Hepatocyte (in vitro differentiated cells): ENCODE measurements around the gene ALG14. TPM values are rescaled to one million over a fixed set of nuclear protein-coding genes. Genes with fewer than 3 reads are reported as not detected.

Experiments
- DNase-seq: peaks from one replicate; pipeline ENCODE4 v3.0.0-alpha.2; 2016; ENCODE audit warnings: low spot score
- H2AFZ ChIP-seq: fragments of 200-600 bp; sonication (generic); 2 replicates; pipeline ENCODE4 v1.6.0; 2016; ENCODE audit warnings: antibody characterized with exemption, mild to moderate bottlenecking
- H3K27ac ChIP-seq: fragments of 200-600 bp; sonication (generic); 2 replicates; pipeline ENCODE4 v1.5.1; 2016; ENCODE audit warnings: mild to moderate bottlenecking
- H3K27me3 ChIP-seq: fragments of 200-600 bp; sonication (generic); 2 replicates; pipeline ENCODE4 v1.6.1; 2016
- H3K36me3 ChIP-seq: fragments of 200-600 bp; sonication (generic); replicated peaks from 2 replicates; pipeline ENCODE4 v1.5.1; 2016; ENCODE audit warnings: low read depth; ENCODE audit not compliant: insufficient read depth
- H3K4me1 ChIP-seq: fragments of 200-600 bp; sonication (generic); 2 replicates; pipeline ENCODE4 v1.5.1; 2016; ENCODE audit warnings: mild to moderate bottlenecking, moderate library complexity; ENCODE audit not compliant: insufficient read depth
- H3K4me2 ChIP-seq: fragments of 200-600 bp; sonication (generic); 2 replicates; pipeline ENCODE4 v1.6.0; 2016
- H3K4me3 ChIP-seq: fragments of 200-600 bp; sonication (generic); 2 replicates; pipeline ENCODE4 v1.5.1; 2016; ENCODE audit warnings: mild to moderate bottlenecking
- H3K79me2 ChIP-seq: fragments of 200-600 bp; sonication (generic); 2 replicates; pipeline ENCODE4 v1.6.0; 2017; ENCODE audit warnings: mild to moderate bottlenecking
- H3K9me2 ChIP-seq: fragments of 200-600 bp; sonication (generic); replicated peaks from 2 replicates; pipeline ENCODE4 v1.6.0; 2017; ENCODE audit warnings: mild to moderate bottlenecking; ENCODE audit not compliant: insufficient read depth
- H3K9me3 ChIP-seq: fragments of 200-600 bp; sonication (generic); 2 replicates; pipeline ENCODE4 v1.5.1; 2016; ENCODE audit warnings: low read depth, mild to moderate bottlenecking
- H4K20me1 ChIP-seq: fragments of 200-600 bp; sonication (generic); 2 replicates; pipeline ENCODE4 v1.6.0; 2016; ENCODE audit warnings: mild to moderate bottlenecking; ENCODE audit not compliant: insufficient read depth, poor library complexity, severe bottlenecking
- CTCF ChIP-seq: fragments of 200-600 bp; sonication (generic); IDR thresholded peaks from 2 replicates; pipeline ENCODE4 v1.5.1; 2016; ENCODE audit warnings: antibody characterized with exemption, mild to moderate bottlenecking; ENCODE audit not compliant: poor library complexity
- EZH2 ChIP-seq: fragments of 200-600 bp; sonication (generic); IDR thresholded peaks from 2 replicates; pipeline ENCODE4 v1.6.1; 2016; ENCODE audit warnings: antibody characterized with exemption, mild to moderate bottlenecking, borderline replicate concordance
- EZH2phosphoT487 ChIP-seq: fragments of 200-600 bp; sonication (generic); IDR thresholded peaks from one replicate; pipeline ENCODE4 v1.6.1; 2018; ENCODE audit warnings: antibody characterized with exemption, mild to moderate bottlenecking, low read depth, moderate library complexity; ENCODE audit not compliant: unreplicated experiment, severe bottlenecking
- WGBS: methylation state at CpG from one replicate; pipeline ENCODE4 v1.1.6; 2016; ENCODE audit warnings: low lambda C conversion rate; ENCODE audit errors: missing lambda C conversion rate; 5-methylcytosine and 5-hydroxymethylcytosine counted together
- polyA plus RNA-seq: library from polyadenylated mRNA; unstranded; fragments of >200 nt; fragmentation: Nextera tagmentation; extraction: Ambion mirVana; gene quantifications from 2 replicates; pipeline ENCODE4 v1.2.1, GENCODE V29; 2016
- total RNA-seq: library from RNA; depleted of rRNA; stranded (reverse); fragments of >200 nt; gene quantifications from 2 replicates; pipeline ENCODE4 v1.2.3, GENCODE V29; 2014

ALG14 gene
- total and polyA plus RNA-seq, 2 experiments from 2014 or later: 2.5 to 22.5 TPM

- peak overlapping the region; percentile 17 for H3K4me3 ChIP-seq
Observed at GRCh38 chr1:94929351-94930217, 143.2 kb downstream of the ALG14 start.

GRCh38 chr1:94928293-94928939 is 144.3 kb downstream of the ALG14 start:
- TF ChIP-seq EZH2phosphoT487 (no peak), CTCF (no peak), EZH2 (no peak)
- H3K9me3 ChIP-seq: no peaks in the 10 kb centered on the region
- 83% methylated on average over 7 of the region's 7 CpGs for WGBS
- H4K20me1 ChIP-seq: peaks cover 20% of the 10 kb centered on the region
- no peaks in the 10 kb centered on the region for H3K27me3 ChIP-seq
- peak overlapping the region; percentile 95 for H3K27ac ChIP-seq
- peak overlapping the region; percentile 3 for H3K4me3 ChIP-seq
- peaks cover 22% of the 10 kb centered on the region for H3K4me1 ChIP-seq
- H3K4me2 ChIP-seq: peak overlapping the region; percentile 87
- no peaks in the 10 kb centered on the region for H3K9me2 ChIP-seq
- peaks cover 71% of the 10 kb centered on the region for H3K79me2 ChIP-seq
- H2AFZ ChIP-seq: peak overlapping the region; percentile 52
- no peaks in the 10 kb centered on the region for H3K36me3 ChIP-seq
- DNase-seq: no peak

More at GRCh38 chr1:94929351-94930217, 143.2 kb downstream of the ALG14 start:
- Histone ChIP-seq H2AFZ (no peak overlapping the region), H3K79me2 (peaks cover 59% of the 10 kb centered on the region), H4K20me1 (peaks cover 10% of the 10 kb centered on the region), H3K9me3 (no peaks in the 10 kb centered on the region), H3K4me1 (peaks cover 14% of the 10 kb centered on the region), H3K9me2 (no peaks in the 10 kb centered on the region), H3K27ac (no peak overlapping the region), H3K4me2 (peak overlapping the region; percentile 87), H3K36me3 (no peaks in the 10 kb centered on the region), H3K27me3 (no peaks in the 10 kb centered on the region)
- DNase-seq: no peak
- no peak for TF ChIP-seq CTCF
- TF ChIP-seq EZH2phosphoT487: no peak
- 81% methylated on average over 11 of the region's 11 CpGs for WGBS

DNA sequence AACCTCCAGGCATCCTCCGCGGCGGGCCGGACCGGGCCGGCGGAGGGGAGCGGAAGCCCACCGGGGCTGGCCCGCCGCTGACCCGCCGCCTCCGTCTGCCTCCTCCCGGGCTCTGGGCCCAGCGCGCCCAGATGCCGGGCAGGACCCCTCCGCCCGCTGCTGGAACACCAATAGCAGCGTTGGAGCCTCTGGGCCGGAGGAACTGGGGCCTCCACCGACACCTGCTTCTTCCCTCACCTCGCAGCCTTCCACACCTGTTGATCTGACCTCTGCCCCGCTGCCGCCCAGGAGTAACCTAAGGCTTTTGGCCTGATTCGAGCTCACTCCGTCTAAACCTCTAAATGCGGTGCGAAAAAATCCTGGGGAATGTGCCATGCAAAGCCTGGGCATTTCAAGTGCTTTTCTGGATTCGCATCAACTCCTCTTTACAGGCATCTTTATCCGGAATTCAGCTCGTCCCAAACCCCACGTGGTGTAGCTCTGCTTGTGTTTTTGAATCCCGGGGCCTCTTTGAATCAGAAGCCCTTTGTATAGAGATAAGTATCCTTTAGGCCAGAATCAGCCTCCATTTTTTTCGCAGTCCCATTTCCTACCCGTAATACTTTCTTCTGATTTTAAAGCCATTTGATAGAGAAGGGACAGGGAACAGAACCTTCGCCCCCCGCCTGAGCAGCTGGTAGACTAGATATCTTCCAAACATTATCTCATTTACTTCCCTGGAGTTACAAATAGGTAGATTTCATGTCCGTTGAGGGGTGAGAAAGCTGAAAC is 145.2 kb downstream of the ALG14 start:
- no peak for DNase-seq
- TF ChIP-seq EZH2phosphoT487 (no peak), CTCF (no peak), EZH2 (no peak)
- Histone ChIP-seq H4K20me1 (peaks cover 28% of the 10 kb centered on the region), H3K9me2 (no peaks in the 10 kb centered on the region), H3K4me1 (peaks cover 29% of the 10 kb centered on the region), H3K27me3 (no peaks in the 10 kb centered on the region), H3K36me3 (no peaks in the 10 kb centered on the region), H2AFZ (peak overlapping the region; percentile 52), H3K4me3 (peak overlapping the region; percentile 37), H3K9me3 (no peaks in the 10 kb centered on the region), H3K79me2 (peaks cover 79% of the 10 kb centered on the region), H3K27ac (peak overlapping the region; percentile 95), H3K4me2 (peak overlapping the region; percentile 87)
- 12% methylated on average over 37 of the region's 40 CpGs for WGBS
